RWPE1 (cell line): Measurements from ENCODE around the gene ADPRH.

Experiments used
- CTCF ChIA-PET: fragments of 350-600 bp; sonication (Branson Sonifier 250); formaldehyde crosslinking; extraction: SDS; loops from one replicate; lab custom pipeline; 2021; lab: Yijun Ruan, JAX
- POLR2A ChIA-PET: fragments of 400-600 bp; formaldehyde crosslinking; extraction: SDS; loops from one replicate; lab custom pipeline; 2020; ENCODE audit warnings: antibody characterized with exemption; ENCODE audit not compliant: low non-redundant PET; lab: Yijun Ruan, JAX
- DNase-seq: peaks from one replicate; pipeline ENCODE4 v3.0.0; 2012; ENCODE audit warnings: low spot score
- H3K27ac ChIP-seq: fragments of 450-650 bp; 2 replicates; pipeline ENCODE4 v1.5.1; 2017
- CTCF ChIP-seq: fragments of 450-650 bp; conservative IDR thresholded peaks from 2 replicates; pipeline ENCODE4 v1.5.1; 2017; ENCODE audit warnings: low read depth, mild to moderate bottlenecking

Gene ADPRH

GRCh38 chr3:119582178-119582577 is 2.9 kb downstream of the ADPRH start:
- no peak for TF ChIP-seq CTCF
- no peak overlapping the region for H3K27ac ChIP-seq
- ChIA-PET CTCF (no interaction called here), POLR2A (no interaction called here)
- DNase-seq = no peak

GRCh38 chr3:119585208-119585607 is 5.9 kb downstream of the ADPRH start:
- ChIA-PET CTCF (no interaction called here), POLR2A (no interaction called here)
- DNase-seq = no peak

GRCh38 chr3:119585856-119586570 is 6.7 kb downstream of the ADPRH start:
- CTCF ChIA-PET = no interaction called here
- TF ChIP-seq CTCF = no peak
- no peak overlapping the region for H3K27ac ChIP-seq
- DNase-seq = no peak
- POLR2A ChIA-PET = no interaction called here

More at GRCh38 chr3:119585208-119585607, 5.9 kb downstream of the ADPRH start:
- TF ChIP-seq CTCF = no peak
- no peak overlapping the region; the same call in 1 of the 2 replicates for H3K27ac ChIP-seq

GRCh38 chr3:119586733-119587172 is 7.5 kb downstream of the ADPRH start:
- no peak for DNase-seq
- POLR2A ChIA-PET = no interaction called here

GRCh38 chr3:119588112-119588511 is 8.8 kb downstream of the ADPRH start:
- CTCF ChIA-PET = interaction anchor here (0.7 kb wide), 1 partner anchor 15 kb away, joined by 4 read pairs; no protein-coding TSS in a partner anchor
- POLR2A ChIA-PET = no interaction called here
- no peak for DNase-seq
- H3K27ac ChIP-seq = no peak overlapping the region
- TF ChIP-seq CTCF = no peak

More at GRCh38 chr3:119586733-119587172, 7.5 kb downstream of the ADPRH start:
- TF ChIP-seq CTCF = no peak
- H3K27ac ChIP-seq = no peak overlapping the region
- CTCF ChIA-PET = no interaction called here

- ChIA-PET CTCF (no interaction called here), POLR2A (no interaction called here)
- no peak overlapping the region for H3K27ac ChIP-seq
- no peak for DNase-seq
- TF ChIP-seq CTCF = no peak
Observed at GRCh38 chr3:119589102-119589773, 9.9 kb downstream of the ADPRH start.
